Right kidney (tissue), 9 donors: ENCODE results near the gene DLX3.
A peak's percentile ranks its signal among the peaks of the same experiment; 100 is the strongest.
"Not testable (repeated sequence)": the region's sequence is repeated elsewhere in the genome, so short reads cannot be mapped to it uniquely, and the experiment has no call there.

ENCODE experiments used
- DNase-seq: peaks from one replicate; pipeline ENCODE4 v3.0.0-alpha.2; 2016
- long read RNA-seq, 8 donors: transcript quantifications; one replicate each; lab custom pipeline, GENCODE V29; 2026

Gene DLX3
- long read RNA-seq, donor 1, partial matches to known transcripts = 0 of 2 reads
- long read RNA-seq, donor 1, other reads (novel, unspliced or antisense) = 0 of 2 reads
- long read RNA-seq, donor 2, partial matches to known transcripts = 0 of 3 reads
- long read RNA-seq, donor 2, other reads (novel, unspliced or antisense) = 0 of 3 reads
- long read RNA-seq, donor 3 = 0 reads
- long read RNA-seq, donor 4, partial matches to known transcripts = 0 of 1 reads
- long read RNA-seq, donor 4, other reads (novel, unspliced or antisense) = 0 of 1 reads
- long read RNA-seq, donor 5, partial matches to known transcripts = 0 of 3 reads
- long read RNA-seq, donor 5, other reads (novel, unspliced or antisense) = 0 of 3 reads
- long read RNA-seq, donor 6 = 0 reads
- long read RNA-seq, donor 7 = 0 reads
- long read RNA-seq, donor 8 = 0 reads

DNA sequence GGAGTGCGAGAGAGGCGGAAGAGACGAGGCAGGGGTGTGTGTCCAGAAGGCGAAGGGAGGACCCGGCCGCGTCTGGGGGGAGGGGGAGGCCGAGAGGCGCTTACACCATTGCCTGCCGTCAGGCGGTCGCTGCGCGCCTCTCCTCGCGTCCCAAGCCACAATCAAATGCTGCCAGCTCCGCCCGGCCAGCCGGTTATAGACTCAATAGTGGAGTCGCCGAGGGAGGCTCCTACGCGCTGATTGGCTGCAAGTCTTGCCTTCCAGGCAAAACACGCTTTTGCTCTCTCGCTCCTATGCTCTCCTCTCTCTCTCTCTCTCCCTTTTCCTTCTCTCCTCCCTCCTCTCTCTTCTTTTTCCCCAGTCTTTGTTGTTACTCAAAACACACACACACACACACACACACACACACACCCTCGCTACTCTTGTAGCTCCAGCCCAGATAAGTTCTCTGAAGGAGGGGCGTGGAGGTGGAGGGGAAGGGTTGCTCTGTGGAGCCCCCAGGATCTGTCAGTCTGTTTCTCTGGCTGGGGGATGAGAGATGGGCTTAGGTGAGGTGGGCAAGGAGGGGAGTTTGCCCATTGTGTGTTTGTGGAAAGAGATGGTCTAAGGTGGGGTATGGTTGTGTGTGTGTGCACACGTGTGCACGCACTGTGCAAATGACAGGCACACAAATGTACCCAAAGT, at the start of gene DLX3:
Gene DLX3, minus strand, starts transcription at position 170 of the 684 bp plus-strand sequence. CDS start 226 bp downstream, outside the sequence.
- DNase-seq = peak; percentile 76

DNA sequence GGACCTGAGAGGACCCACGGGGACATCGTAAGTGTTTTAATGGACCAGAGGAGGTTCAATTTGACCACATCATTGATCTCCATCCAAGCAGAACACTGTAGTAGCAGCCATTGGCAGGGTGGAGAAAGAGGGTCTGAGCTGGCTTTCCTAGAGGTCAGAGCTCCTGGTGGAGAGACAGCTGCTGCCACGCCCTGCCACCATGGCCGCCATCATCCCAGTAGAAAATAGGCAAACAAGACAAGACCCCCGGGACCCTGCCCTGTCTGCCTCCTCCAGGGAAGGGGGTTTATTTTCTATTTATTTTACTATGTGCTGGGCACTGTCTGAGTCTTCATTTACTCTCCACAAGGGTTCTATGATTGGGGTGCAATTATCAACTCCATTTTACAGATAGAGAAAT, 49.5 kb upstream of the DLX3 start:
- DNase-seq = no peak

DNA sequence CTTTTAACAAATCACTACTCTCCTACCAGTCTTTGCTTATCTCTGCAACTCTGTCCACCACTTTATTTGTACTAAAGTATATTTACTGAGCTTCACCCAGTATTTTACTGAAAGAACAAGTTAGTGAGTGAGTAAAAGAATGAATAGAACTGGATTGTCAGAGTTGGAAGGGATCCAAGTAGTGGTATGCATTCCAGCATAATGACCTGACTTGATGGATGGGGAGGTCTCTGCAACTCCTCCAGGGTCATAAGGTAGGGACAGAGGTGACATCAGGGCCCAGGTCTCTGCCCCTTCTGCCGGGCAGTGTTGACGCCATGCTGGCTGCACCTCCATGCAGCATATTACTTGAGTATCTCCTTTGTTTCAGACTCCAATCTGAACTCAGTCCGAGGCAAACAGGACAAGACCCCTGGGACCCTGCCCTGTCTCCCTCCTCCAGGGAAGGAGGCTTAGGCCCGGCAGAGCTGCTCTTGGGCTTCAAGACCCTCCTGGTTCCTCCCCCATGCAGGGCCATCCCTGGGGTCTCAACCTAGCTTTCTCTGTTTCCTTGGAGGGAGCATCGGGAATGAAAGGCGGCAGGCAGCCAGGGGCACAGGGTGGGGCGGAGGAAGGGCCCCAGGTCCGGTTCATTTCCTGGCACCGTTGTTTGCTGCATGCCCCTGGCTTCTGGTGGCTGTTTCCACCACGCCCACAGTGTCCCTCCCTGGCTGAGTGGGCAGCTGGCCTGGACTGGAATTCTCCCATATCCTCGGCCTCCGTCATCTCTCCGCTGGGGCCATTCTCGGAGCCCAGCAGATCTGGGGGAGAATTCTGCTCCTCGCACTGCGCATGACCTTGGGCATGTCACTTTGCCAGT, 48.5 kb upstream of the DLX3 start:
- DNase-seq = no peak

DNA sequence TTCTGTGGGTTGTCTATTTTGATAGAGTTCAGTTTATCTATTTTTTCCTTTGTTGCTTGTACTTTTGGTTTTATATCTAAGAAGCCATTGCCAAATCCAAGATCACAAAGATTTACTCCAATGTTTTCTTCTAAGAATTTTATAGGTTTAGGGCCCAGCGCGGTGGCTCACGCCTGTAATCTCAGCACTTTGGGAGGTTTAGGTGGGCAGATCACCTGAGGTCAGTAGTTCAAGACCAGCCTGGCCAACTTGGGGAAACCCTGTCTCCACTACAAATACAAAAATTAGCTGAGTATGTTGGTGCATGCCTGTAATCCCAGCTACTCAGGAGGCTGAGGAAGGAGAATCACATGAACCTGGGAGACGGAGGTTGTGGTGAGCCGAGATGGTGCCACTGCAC, 47.2 kb upstream of the DLX3 start:
- no peak for DNase-seq

DNA sequence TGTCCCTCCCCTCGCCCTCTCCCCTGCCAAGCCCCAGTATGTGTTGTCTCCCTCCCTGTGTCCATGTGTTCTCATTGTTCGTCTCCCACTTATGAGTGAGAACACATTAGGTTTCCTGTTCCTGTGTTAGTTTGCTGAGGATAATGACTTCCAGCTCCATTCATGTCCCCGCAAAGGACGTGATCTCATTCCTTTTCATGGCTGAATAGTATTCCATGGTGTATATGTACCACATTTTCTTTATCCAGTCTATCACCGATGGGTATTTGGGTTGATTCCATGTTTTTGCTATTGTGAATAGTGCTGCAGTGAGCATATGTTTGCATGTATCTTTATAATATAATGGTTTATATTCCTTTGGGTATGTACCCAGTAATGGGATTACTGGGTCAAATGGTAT, 45.5 kb upstream of the DLX3 start:
- not testable (repeated sequence) for DNase-seq

DNA sequence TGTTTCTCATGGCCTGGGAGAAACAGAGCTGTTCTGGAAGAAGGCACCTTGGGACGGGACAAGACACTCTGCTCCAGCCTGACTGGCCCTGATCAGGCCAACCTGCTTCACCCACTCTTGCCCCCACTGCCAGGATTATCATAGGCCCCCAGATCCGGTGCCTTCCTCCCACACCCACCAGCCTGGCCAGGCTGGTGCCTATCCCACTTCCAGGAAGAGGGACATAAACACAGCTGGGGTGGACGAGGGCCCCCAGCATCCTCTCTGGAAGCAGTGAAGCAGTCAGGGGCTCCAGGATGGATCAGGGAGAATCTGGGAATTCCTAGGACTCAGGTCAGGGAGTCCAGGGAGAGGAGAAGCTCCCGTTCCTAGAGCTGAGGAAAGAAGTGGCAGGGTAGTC, 44.0 kb upstream of the DLX3 start:
- no peak for DNase-seq

DNA sequence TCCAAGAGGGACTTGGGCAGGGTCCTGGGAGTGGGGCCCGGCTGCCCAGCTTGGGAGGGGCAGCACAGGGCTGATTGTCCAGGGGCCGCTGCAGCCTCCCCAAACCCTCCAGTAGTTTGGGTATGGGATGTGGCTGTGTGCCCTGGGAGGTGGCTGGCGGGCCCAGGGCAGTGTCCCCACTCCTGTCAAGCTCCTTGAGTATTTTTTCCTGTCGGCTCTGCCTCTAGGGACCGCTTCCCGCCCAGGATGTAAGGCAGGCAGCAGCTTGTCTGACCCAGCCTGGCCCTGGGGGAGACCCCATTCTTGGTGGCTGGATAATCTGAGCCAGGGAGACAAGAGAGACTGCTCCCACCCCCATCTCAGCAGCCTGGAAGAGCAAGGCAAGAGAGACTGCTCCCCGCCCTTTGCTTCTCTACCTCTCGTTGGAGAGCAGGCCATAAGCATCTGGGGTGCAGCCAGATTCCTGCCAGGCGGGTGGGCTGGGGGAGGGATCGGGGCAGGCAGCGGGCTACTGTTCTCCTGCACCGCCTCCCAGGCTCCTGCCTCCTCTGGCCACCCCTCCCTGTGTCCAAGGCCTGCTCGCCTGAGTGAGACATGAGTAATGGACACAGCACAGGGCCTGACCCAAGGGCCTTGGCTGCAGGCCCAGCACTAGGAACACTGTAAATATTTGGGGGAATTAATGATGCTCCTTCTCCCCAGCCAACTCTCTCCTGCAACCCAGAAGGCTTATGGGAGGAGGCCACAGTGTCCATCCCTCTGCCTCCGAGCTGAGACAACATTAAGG, 42.5 kb upstream of the DLX3 start:
- DNase-seq = peak; percentile 35

DNA sequence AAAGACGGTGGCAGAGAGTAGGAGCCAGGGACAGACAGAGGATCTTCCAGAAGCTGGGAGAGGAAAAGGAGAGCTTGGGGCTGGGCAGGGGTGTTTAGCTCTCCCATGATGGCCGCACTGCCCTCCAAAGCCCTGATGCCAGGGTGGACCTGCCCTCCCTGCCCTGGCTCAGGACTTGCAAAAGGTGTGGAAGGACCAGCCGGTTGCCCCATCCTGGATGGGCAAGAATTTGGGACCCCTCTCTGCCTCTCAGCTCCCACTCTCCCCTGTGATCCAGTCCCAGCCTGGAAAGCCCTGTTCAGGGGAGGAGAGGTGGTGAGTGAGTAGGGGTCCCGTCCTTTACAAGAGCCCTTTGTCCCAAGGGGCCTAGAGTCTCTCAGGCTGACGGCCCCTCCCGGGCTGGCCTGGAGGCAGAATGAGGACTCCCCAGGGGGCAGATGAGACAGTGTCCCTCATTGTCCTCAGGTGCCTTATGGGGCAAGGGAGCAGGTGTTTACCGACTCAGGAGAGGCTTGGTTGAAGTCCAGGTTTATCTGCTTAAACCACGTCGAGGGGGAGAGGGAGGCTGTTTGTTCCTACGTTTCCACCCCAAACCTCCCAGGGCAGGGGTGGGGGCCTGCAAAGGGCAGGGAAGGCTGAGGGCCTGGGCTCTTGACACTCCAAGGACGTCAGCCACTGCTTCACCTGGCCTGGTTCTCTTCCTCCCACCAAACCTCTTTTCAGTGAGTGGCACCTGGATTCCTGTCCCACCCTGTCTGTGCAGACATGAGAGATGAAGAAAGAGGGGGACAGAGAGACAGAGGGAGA, 41.6 kb upstream of the DLX3 start:
- no peak for DNase-seq

DNA sequence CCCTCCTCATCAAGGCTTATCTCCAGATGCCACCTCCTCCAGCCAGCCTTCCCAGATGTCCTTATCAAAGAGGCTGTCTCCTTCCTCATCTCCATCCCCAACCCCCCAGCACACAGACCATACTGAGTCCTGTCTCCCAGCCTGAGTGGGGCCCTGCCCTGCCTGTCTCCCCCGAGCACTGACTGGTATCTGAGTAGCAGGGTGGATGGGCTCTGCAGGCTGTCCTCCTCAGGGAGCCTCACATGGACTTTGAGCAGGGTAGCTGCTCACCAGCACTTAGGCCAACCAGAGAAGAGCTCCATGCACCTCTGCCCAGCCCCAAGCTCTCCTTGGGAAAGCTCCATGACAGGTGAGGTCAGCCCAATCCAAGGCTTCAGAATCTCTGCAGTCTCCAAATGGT, 40.9 kb upstream of the DLX3 start:
- DNase-seq = no peak

DNA sequence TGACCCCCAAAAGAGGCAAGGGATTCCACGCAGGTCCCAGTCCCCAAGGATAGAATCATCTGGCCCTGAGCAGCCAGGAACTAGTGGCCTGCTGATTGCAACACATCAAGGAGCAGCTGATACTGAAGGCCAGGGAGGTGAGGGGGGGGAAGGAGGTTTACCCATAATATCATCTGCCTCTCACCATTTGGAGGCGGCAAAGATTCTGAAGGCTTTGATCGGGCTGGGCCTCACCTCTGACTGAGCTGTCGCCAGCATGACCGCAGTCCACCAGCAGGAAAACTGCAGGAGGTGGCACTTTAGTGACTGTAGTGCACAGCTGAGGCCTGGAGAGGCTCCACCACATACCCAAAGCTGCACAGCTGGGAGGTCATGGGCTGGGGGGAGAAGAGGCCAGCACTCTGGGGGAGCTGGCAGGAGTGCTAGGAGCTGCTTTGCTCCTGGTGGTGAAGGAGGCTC, 40.4 kb upstream of the DLX3 start:
- DNase-seq = no peak

DNA sequence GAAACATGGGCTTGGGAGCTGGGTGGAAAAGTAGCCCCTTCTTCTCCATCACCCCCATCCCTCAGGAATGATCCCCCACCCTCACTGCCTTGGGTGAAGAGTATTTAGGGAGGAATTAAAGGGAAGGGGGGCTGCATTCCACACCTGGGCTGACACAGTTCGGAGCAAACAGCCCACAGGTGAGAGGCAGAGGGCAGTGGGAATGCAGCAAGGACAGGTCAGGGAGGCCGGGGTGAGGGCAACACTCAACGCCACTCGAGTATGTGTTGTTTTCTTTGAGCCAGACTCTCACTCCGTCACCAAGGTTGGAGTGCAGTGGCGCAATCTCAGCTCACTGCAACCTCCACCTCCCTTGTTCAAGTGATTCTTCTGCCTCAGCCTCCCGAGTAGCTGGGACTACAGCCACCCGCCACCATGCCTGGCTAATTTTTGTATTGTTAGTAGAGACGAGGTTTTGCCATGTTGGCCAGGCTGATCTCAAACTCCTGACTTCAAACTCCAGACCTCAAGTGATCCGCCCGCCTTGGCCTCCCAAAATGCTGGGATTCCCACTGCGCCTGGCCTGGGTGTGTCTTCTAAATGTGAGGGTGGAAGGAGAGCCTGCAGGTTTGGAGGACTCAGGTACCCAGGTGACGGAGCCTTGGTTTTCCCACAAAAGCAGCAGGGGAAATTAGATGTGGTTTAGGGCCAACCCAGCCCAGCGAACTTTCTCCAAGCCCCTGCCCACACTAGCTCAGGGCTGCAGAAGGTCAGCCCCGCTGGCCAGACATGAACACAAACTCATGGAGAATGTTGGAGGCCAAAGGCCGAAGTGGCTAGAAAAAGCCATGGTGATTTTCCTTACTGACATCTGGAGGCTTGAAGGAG, 39.7 kb upstream of the DLX3 start:
- DNase-seq = no peak

DNA sequence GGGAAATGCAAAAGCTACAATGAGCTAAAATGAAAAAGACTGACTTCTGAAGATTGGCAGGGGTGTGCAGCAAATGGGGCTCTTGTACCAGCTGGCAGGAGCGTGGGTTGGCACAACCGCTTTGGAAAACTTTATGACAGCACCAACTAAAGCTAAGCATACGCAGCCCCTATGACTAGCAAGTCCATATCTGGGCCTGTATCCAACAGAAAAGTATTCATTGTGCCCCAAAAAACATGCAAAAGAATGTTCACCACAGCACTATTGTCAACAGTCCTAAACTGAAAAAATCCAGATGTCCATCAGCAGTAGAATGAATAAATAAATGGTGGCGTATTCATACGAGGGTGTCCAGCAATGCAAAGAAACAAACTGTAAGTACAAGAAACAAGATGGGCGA, 38.3 kb upstream of the DLX3 start:
- no peak for DNase-seq

DNA sequence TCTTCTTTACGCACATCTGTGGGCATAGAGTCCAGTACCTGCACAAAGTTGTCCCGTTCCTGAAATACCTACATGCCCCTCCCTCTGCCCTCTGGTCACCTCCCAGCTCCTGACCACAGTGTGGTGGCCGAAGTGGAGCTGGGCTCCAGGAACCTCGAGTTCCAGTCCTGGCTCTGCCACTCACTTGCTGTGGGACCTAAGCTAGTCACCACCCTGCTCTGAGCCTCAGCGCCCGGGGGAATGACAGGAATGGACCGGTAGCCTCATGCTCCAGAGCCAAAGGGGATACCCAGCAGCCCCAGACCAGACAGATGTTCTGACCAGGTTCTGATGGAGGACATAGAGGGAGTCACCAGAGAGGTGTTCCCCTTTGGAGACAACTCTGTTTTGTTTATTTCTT, 34.2 kb upstream of the DLX3 start:
- DNase-seq = no peak

DNA sequence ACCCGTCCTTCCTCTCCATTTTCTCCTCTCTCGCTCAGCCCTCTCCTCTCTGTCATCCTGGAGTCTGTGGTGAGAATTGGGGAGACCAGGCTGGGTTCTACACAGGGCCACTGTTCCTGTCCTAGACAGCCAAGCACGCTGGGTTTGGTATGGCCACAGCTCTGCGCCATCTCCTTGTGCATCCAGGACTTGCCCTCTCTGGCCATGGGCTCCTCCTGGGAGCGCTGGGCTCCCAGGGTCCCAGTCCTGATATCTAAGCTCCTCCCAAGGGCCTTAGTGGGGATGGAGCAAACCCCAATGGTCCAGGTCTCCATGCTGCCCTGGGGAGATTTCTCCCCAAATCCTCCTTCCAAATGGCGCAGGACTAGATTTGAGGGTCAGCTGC, 33.7 kb upstream of the DLX3 start:
- DNase-seq = no peak

DNA sequence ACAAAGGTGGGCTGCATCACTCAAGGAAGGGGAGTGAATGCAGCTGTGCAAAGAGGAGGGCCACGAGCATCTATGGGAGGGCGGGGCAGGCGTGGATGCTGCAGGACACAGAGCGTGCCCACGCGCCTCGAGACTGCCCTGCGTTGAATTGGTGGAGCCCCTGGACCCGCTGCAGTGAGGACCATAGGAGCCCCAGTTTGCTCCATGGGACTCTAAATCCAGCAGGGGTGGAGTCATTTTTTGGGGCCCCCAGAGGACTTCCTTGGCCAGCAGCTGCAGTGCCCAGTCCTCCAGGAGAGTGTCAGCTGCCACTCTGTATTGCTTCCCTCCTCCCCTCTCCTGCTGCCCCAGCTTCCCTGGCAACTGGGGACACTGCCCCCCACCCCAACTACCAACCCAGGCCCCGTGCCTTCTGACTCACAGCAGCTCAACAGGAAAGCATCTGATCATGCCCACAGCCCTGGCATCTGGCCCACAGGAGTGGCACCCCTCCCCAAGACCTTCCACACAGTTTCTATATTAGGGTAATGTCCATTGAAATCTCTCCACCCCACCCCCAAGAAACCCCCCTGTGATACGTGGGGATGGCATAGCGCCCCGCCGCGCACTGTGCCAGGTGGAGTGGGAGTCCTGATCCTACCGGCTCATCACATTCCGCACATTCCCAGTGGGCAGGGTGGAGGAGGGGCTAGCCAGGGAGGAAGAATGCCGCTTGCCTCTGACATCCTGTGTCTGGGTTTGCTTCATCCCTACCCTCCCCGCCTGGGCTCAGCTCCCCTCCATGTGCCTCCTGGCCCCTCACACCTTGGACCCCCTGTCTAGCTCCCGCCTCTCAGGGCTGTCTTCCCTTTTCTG, 33.1 kb upstream of the DLX3 start:
- peak; percentile 44 for DNase-seq

DNA sequence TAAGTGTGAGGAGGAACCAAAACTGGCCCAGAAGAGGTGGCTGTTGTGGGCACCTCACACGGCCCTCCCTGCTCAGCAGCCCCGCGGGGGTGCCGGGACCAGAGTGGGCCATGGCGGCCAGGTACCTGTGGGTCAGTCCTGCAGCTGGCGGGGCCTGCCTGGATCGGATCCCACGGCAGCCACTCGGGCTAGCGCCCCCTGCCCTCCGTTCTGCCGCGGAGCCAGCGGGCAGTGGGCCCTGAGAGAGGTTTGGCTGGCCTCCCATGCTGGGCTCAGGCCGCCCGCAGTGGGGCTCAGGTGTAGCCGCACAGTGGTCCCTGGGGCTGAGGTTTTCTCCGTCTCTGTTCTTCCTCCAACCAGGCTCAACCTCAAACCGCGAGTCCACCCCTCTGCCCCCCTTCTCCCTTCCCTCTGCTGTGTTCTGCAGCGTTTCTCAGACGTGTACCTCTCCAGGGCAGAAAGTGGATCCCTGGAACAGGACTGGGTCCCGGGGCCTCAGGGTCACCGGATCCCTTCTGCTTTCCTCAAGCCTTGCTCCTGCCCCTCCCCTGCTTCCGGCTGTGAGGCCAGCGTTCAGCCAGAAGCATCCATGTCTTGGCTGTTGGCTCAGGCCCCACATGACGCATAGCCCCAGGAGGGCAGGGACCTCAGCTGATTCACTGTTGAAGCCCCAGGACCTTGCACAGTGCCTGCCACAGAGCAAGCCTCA, 32.3 kb upstream of the DLX3 start:
- DNase-seq = peak; percentile 60

DNA sequence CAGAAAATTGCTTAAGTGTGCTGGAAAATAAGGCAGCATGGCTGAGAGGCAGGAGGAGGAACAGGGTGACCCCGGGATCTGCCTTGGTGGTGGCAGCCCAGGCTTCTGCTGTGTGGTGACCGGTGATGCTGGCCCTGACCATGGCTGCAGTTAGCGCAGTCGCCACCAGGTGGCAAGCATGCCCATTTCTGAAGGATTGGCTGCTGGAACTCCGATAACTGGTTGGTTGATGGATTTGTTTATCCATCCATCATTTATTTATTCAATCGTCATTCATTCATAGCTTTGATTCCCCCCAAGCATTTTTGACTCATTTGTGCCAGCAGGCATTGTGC, 31.8 kb upstream of the DLX3 start:
- peak; percentile 73 for DNase-seq

DNA sequence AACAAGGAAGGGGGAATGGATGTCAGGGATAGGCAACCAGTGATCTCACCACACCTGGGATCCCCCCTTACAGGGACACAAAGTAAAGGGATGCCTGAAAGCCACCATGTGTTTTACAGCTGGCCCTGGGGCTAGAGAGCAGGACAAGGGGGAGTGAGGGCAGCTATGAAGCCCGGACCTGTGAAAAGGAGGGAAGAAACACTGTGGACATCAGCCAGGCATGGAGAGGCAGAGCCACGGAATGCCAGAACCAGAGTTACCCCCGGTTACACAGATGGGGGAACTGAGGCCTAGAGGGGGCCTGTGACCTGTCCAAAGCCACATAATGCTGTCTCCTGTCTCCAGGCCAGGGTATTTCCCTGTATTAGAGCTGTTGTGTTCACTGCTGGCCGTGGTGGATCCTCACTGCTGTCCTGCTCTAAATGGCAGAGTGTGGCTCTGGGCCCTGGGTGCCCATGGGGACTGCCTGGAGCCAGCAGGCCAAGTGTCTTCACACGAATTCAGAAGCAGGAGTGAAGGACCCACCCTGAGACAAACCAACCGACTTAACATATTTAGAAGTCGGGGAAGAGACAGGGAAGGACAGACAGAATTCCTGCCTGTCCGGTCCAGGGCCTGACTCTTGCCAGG, 31.1 kb upstream of the DLX3 start:
- no peak for DNase-seq
